Astrocyte of the cerebellum (primary cell): ENCODE measurements around the gene PDE8B.

ENCODE experiments used
- DNase-seq: peaks from one replicate; pipeline ENCODE4 v3.0.0-alpha.2; 2011; ENCODE audit warnings: low read depth
- H3K4me3 ChIP-seq: 2 replicates; pipeline ENCODE4 v1.5.1; 2011; ENCODE audit warnings: mild to moderate bottlenecking, low read depth, low read length, moderate library complexity
- in situ Hi-C: cut with HindIII; loops from 2 replicates; pipeline ENCODE4 v1.10.0; 2017; ENCODE audit warnings: low sequenced_read_pairs
- TF ChIP-seq, protein P1 (sequence below): IDR thresholded peaks from 2 replicates; pipeline ENCODE4 v1.5.1; 2012; ENCODE audit warnings: low read length, low read depth, moderate library complexity, mild to moderate bottlenecking; ENCODE audit errors: missing control alignments

The PDE8B gene

DNA sequence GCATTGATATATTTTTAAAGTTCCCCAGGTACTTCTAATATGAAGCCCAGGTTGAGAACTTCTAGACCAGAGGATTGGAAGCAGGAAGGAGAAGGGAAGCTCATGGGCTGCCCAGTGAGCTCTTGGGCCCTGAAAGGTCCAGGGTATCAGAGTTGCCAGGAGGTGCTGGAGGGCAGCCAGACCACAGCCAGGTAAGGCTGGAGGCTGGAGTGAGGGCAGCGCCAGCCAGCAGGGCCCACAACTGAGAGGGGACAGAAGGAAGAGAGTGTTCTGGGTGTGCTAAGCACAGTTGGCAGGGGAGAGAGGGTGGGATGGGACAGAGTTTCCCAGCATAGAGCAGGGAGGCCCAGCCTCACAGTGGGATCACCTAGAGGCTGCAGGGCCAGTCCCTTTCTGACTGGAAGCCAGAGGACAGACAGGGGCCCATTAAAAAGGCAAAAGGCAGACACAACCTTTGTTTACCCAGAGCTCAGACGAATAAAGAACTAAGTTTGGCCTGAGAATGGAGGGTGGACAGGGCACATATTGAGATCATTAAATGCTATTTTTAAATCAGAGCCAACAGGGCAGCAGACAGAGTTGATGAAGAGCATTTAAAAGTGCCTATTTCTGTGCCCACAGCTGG, 94.9 kb downstream of the PDE8B start:
- in situ Hi-C loops, result no loop called here
- TF ChIP-seq, protein P1, sequence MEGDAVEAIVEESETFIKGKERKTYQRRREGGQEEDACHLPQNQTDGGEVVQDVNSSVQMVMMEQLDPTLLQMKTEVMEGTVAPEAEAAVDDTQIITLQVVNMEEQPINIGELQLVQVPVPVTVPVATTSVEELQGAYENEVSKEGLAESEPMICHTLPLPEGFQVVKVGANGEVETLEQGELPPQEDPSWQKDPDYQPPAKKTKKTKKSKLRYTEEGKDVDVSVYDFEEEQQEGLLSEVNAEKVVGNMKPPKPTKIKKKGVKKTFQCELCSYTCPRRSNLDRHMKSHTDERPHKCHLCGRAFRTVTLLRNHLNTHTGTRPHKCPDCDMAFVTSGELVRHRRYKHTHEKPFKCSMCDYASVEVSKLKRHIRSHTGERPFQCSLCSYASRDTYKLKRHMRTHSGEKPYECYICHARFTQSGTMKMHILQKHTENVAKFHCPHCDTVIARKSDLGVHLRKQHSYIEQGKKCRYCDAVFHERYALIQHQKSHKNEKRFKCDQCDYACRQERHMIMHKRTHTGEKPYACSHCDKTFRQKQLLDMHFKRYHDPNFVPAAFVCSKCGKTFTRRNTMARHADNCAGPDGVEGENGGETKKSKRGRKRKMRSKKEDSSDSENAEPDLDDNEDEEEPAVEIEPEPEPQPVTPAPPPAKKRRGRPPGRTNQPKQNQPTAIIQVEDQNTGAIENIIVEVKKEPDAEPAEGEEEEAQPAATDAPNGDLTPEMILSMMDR, result no peak
- DNase-seq, result no peak
- no peak overlapping the region for H3K4me3 ChIP-seq

- no peak for DNase-seq
- H3K4me3 ChIP-seq, result no peak overlapping the region
- TF ChIP-seq, protein P1, result no peak
- in situ Hi-C loops, result no loop called here
Measured at GRCh38 chr5:77305956-77306355, 95.5 kb downstream of the PDE8B start.

GRCh38 chr5:77306531-77306930, 96.1 kb downstream of the PDE8B start:
- TF ChIP-seq, protein P1, result no peak
- no peak for DNase-seq
- in situ Hi-C loops, result no loop called here
- H3K4me3 ChIP-seq, result no peak overlapping the region

GRCh38 chr5:77308154-77308960, 97.9 kb downstream of the PDE8B start:
- in situ Hi-C loops, result no loop called here
- no peak for DNase-seq
- no peak overlapping the region for H3K4me3 ChIP-seq
- TF ChIP-seq, protein P1, result no peak

DNA sequence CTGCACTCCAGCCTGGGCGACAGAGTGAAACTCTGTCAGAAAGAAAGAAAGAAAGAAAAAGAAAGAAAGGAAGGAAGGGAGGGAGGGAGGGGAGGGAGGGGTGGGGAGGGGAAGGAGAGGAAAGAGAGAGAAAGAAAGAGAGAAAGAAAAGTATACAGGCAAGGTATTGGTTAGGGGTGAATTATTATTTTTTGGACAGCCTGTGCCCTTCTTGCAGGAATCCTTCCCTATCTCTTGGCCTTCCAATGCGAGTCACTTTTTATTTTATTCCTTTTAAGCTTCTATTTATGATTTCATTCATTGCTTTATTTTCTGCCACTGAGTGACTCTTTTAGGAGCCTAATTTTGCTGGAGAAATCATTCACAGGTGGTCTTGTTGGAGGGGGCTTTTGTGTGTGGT, 98.7 kb downstream of the PDE8B start:
- no peak for DNase-seq
- no peak overlapping the region for H3K4me3 ChIP-seq
- TF ChIP-seq, protein P1, result no peak
- in situ Hi-C loops, result no loop called here

- no peak for DNase-seq
- H3K4me3 ChIP-seq, result no peak overlapping the region
- in situ Hi-C loops, result no loop called here
- TF ChIP-seq, protein P1, result no peak
Measured at GRCh38 chr5:77310494-77311213, 100.2 kb downstream of the PDE8B start.
